ENCODE results near the gene HIGD2A. TPM values are rescaled to one million over a fixed set of nuclear protein-coding genes. Genes with fewer than 3 reads are reported as not detected.
A peak's percentile ranks its signal among the peaks of the same experiment; 100 is the strongest.

HIGD2A gene
- total and polyA plus RNA-seq, 2 of the 13 experiments (the other 11 are each of a cell fraction or from before 2014, with no cell fraction given) = 89.2 to 146 TPM

GRCh38 chr5:176389135-176390123 is 878 bp downstream of the HIGD2A start (continued):
- TF ChIP-seq SRY (CRISPR knock-in tag; IDR thresholded peaks at IDR 0.05) (no peak), ZNF430 (CRISPR knock-in tag; IDR thresholded peaks at IDR 0.05) (no peak), ZNF784 (CRISPR knock-in tag; IDR thresholded peaks at IDR 0.05; ENCODE audit: borderline replicate concordance) (no peak), ZNF232 (CRISPR knock-in tag; IDR thresholded peaks at IDR 0.05; ENCODE audit: borderline replicate concordance) (no peak), ZNF687 (CRISPR knock-in tag; IDR thresholded peaks at IDR 0.05) (peak; percentile 41), KDM3A (CRISPR knock-in tag; IDR thresholded peaks at IDR 0.05; ENCODE audit: low read depth) (0 out of 2 replicates have a peak, but pooled peaks have one; percentile 10), ZNF296 (CRISPR knock-in tag; conservative IDR thresholded peaks at IDR 0.05) (no peak), FOXJ3 (CRISPR knock-in tag; IDR thresholded peaks at IDR 0.05; ENCODE audit: borderline replicate concordance) (no peak), ZNF567 (CRISPR knock-in tag; IDR thresholded peaks at IDR 0.05; ENCODE audit: borderline replicate concordance) (peak; percentile 85; the same call in 1 of the 2 replicates), ZNF513 (CRISPR knock-in tag; conservative IDR thresholded peaks at IDR 0.05) (no peak), NFKBIZ (CRISPR knock-in tag; IDR thresholded peaks at IDR 0.05) (no peak), ZNF747 (CRISPR knock-in tag; IDR thresholded peaks at IDR 0.05; ENCODE audit: borderline replicate concordance) (no peak), JUN (CRISPR knock-in tag; IDR thresholded peaks at IDR 0.05) (no peak), ZNF564 (CRISPR knock-in tag; IDR thresholded peaks at IDR 0.05) (no peak), ZBTB38 (CRISPR knock-in tag; IDR thresholded peaks at IDR 0.05) (peak; percentile 12; the same call in 1 of the 2 replicates), SOX5 (CRISPR knock-in tag; IDR thresholded peaks at IDR 0.05; ENCODE audit: borderline replicate concordance) (no peak)
- TF ChIP-seq, protein P1, sequence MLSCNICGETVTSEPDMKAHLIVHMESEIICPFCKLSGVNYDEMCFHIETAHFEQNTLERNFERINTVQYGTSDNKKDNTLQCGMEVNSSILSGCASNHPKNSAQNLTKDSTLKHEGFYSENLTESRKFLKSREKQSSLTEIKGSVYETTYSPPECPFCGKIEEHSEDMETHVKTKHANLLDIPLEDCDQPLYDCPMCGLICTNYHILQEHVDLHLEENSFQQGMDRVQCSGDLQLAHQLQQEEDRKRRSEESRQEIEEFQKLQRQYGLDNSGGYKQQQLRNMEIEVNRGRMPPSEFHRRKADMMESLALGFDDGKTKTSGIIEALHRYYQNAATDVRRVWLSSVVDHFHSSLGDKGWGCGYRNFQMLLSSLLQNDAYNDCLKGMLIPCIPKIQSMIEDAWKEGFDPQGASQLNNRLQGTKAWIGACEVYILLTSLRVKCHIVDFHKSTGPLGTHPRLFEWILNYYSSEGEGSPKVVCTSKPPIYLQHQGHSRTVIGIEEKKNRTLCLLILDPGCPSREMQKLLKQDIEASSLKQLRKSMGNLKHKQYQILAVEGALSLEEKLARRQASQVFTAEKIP (CRISPR knock-in tag; IDR thresholded peaks at IDR 0.05; ENCODE audit: borderline replicate concordance) = no peak
- TF ChIP-seq, protein P2, sequence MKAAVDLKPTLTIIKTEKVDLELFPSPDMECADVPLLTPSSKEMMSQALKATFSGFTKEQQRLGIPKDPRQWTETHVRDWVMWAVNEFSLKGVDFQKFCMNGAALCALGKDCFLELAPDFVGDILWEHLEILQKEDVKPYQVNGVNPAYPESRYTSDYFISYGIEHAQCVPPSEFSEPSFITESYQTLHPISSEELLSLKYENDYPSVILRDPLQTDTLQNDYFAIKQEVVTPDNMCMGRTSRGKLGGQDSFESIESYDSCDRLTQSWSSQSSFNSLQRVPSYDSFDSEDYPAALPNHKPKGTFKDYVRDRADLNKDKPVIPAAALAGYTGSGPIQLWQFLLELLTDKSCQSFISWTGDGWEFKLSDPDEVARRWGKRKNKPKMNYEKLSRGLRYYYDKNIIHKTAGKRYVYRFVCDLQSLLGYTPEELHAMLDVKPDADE (CRISPR knock-in tag; IDR thresholded peaks at IDR 0.05) = no peak

Data from HepG2 (cell line).